Measurements from ENCODE around the gene HSF5.

The HSF5 gene

DNA sequence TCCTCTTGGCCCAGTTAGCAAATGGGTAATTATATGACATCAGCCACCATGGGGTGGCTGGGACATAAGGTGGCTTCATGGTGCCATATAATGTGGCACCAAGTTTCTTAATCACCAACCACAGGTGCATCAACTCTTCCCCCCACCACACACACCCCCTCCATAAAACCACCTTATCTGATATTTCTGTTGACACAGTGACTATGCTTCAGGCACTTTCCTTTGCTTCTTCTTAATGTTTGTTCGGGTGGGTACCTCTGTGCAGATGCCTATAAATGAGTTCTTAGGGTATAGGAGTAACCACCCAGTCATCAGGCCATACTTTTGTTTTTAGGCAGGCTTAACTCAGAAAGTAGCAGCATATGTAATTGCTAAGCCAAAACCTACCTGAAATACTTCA, 100.4 kb downstream of the HSF5 start:
- DNase-seq (ENCODE audit: low read depth in 2 of 3, low spot score in 1 of 3) = no peak

GRCh38 chr17:58386708-58387107, 101.5 kb downstream of the HSF5 start:
- no peak for DNase-seq (ENCODE audit: low read depth in 2 of 3, low spot score in 1 of 3)

GRCh38 chr17:58385359-58385899, 102.8 kb downstream of the HSF5 start:
- DNase-seq (ENCODE audit: low read depth in 2 of 3, low spot score in 1 of 3) = no peak

GRCh38 chr17:58384897-58385296, 103.3 kb downstream of the HSF5 start:
- no peak for DNase-seq (ENCODE audit: low read depth in 2 of 3, low spot score in 1 of 3)

DNA sequence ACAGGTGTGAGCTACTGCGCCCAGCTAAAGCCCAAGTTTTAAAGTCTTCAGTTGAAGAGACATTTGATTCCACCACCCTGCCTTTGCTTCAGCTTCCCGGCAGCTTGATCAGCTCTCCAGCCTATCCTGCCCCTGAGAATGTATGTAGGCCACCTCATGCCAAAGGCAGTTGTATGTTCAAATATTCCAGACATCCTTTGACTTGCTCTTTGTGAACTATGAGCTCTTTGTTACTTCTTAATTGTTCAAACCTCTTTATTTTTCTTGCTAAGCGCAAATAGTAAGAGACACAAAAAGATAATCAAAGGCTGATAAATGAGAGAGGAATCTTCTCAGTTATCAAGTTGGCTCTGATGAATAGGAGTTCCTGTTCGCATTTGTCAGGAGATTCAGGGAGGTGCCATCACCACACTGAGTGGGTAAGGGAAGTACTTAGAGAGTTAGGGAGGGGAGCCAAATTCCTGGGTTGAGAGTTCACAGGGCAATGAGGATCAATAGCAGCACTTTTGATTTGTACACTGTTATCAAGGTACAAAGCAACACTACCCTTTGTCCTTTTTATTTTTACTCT, 104.2 kb downstream of the HSF5 start:
- no peak for DNase-seq (ENCODE audit: low read depth in 2 of 3, low spot score in 1 of 3)

GRCh38 chr17:58382872-58383242, 105.4 kb downstream of the HSF5 start:
- no peak for DNase-seq (ENCODE audit: low read depth in 2 of 3, low spot score in 1 of 3)

- DNase-seq (ENCODE audit: low read depth in 2 of 3, low spot score in 1 of 3) = peak in 1 of 3 donors; percentile 2
These were observed 105.9 kb downstream of the HSF5 start for GRCh38 chr17:58382108-58382871.

DNA sequence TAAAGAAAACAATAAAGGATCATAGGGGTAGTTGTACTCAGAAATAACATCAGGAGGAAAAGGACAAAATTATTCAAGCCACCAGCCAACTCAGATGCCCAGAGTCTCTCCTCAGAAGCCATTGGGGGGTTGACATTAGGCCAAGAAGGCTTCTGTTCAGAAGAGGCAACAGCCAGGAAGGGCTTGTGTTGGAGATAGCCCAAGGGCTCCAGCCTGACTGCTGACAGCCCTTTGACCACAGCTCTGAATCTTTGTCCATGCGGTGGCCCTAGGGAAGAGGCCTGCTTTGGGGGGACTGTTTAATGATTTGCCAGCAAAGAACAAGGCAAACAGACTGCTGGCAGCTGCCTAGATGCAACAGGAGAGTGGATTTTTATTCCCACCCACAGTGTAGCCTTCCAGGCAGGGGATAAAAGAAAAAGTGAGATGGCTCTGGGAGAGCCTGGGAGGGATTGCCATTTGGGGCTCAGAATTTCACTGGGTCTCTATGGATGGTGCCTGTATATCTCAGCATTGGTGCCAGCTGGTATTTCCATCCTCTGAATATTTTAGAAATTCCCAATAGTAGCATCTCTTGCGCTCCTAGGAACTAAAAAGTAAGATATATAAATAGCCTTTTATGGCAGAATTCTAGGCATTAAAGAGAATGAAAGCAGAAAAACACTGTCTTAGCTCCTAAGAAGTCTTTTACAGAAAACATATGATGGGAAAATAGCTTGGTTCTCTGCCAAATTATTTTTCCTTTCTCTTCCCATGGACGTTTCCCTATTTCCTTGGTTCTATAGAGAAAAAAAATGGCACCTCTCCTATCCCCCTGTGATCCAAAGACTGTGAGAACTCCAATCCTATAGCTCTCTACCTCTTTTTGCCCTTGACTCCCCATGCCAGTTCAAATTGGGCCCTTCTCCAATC, 106.8 kb downstream of the HSF5 start:
- no peak for DNase-seq (ENCODE audit: low read depth in 2 of 3, low spot score in 1 of 3)

GRCh38 chr17:58380207-58381123, 107.7 kb downstream of the HSF5 start:
- DNase-seq (ENCODE audit: low read depth in 2 of 3, low spot score in 1 of 3) = no peak

DNA sequence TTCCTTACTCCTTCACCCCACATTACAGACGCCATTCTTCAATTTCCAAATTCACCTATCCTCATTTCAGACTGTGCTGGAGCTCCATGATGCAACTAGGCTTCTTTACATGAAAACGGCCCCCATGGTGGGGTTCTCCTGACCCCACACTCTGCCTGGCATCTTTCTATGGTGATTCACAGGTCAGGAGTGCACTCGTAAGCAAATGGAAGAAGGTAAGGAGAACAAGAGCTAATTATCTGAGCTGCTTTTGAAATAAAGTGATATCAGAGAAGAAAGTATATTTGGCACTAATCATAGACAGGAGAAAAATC, 108.7 kb downstream of the HSF5 start:
- DNase-seq (ENCODE audit: low read depth in 2 of 3, low spot score in 1 of 3) = no peak

DNA sequence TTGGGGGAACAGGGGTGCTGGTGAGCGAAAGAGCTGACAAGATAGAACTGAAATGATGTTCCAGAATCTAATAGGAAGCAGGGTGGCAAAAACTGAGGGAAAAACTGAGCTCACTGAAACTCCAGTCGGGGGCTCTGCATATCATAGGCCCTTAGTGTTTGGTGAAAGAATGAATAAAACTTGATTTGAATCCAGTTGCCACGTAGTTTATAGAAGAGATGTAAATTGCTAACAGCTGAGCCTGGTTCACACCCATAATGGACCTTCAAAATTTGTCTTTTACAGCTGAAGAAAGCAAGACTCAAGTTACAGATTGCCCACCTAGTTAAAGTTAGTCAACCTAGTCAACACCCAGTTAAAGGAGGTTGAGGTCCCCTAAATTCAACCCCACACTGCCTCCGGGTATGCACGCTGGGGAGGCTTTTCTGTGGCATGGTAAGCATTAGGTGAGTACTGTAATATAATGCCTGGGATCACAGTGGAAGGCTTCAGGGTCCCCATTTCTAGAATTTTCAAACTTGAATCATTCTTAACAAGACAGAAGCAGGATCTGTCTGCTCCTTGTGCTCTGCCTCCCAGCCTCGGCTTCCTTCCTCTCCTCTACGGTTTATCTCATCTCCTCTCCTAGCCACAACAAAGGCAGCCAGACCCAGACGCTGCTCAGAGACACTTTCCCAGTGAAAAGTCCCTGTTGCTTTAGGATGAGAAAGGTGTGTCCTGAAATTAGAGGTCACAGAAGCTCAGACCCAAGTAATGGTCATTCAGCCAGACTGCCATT, 109.3 kb downstream of the HSF5 start:
- DNase-seq (ENCODE audit: low read depth in 2 of 3, low spot score in 1 of 3) = no peak

- DNase-seq (ENCODE audit: low read depth in 2 of 3, low spot score in 1 of 3) = no peak
These were observed 110.5 kb downstream of the HSF5 start for GRCh38 chr17:58377661-58378060.

DNA sequence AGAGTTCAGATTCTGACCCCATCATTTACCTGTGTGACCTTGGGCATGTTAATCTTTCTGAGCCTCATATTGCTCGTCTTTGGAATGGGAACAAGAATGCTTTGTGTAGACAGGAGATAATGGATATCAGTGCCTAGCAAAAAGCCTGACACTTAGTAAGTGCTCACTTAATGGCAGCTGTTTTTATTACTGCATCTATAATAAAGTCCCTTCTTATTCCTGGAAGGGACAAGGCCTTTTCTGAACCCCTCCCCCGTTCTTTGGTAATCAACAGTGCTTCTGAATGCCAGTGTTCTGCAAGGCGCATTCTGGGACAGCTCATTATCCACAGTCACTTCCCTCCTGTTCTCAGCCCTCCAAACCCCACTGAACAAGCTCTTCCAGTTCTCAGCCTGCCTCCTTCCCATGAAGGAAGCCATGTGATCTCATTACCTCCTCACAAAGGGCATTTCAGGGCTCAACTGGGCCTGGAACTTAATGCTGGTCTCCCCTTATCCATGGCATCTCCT, 111.1 kb downstream of the HSF5 start:
- DNase-seq (ENCODE audit: low read depth in 2 of 3, low spot score in 1 of 3) = no peak

DNA sequence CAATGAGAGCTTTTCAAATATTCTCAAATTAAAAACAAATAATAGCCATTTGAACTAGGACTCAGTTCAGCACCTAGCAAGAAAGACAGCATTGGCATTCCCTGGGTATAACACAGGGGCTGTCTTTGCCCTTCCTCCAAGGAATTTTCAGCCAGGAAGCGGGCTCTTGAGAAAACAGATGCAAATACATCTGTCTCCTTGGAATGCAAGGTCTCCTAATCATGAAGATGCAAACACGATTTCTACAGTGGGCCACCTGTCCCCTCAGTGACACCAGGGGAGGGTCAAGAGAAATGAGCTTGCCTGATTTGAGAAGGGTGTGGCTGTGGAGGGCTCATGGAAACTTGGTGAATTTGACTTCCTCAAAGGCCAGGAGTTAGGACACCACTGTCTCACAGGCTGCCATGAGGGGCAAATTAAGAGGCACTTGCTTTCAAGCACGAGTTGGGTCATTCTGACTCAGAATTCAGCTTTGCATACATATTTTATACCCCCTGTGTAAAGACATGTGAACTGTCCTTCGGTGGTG, 111.7 kb downstream of the HSF5 start:
- DNase-seq (ENCODE audit: low read depth in 2 of 3, low spot score in 1 of 3) = no peak

DNA sequence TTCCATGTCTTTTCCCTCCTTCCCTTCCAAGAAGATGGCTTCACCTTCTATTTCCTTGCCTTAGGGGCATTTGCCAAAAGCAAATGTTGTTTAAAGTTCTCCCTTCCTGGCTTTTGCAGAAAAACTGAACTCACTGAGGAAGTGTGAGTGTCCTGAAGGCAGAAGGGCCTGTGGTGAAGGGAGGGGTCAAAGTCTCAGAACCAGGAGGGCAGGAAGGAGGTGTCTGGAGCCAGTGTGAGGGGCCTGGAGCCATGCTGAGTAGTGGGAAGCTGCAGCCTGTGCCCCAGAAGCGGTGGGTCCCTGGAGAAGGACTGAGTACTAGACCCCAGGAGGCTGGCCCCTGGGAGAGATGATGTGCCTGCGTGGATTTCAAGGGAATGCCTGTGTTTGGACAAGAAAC, 112.4 kb downstream of the HSF5 start:
- no peak for DNase-seq (ENCODE audit: low read depth in 2 of 3, low spot score in 1 of 3)

- no peak for DNase-seq (ENCODE audit: low read depth in 2 of 3, low spot score in 1 of 3)
These were observed 113.0 kb downstream of the HSF5 start for GRCh38 chr17:58375256-58375655.

DNA sequence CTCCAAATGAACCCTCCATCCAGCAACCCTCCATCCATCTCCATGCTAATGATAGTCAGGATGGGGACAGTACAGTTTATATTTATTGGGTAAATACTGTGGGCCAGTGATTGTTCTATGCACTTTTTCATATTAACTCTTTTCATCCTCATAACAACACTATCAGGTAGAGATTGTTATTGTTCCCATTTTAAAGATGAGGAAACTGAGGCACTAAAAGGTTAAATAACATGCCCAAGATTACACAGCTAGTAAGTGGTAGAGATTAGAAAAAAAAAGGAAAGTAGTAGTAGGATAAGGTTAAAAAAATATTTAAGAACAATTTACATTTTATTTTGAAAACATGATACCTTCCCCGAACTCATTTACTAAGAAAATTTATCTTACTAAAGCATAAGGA, 114.3 kb downstream of the HSF5 start:
- DNase-seq (ENCODE audit: low read depth in 2 of 3, low spot score in 1 of 3) = no peak

- no peak for DNase-seq (ENCODE audit: low read depth in 2 of 3, low spot score in 1 of 3)
These were observed 115.2 kb downstream of the HSF5 start for GRCh38 chr17:58373003-58373402.

GRCh38 chr17:58371300-58371950, 116.8 kb downstream of the HSF5 start:
- DNase-seq (ENCODE audit: low read depth in 2 of 3, low spot score in 1 of 3) = no peak
